ENCODE data around the gene PRF1.

GRCh38 chr10:70563230-70563629, 39.3 kb downstream of the PRF1 start:
- TF ChIP-seq CTCF (IDR thresholded peaks at IDR 0.05; ENCODE audit: low read depth, low read length) (no peak), EZH2phosphoT487 (IDR thresholded peaks at IDR 0.05; ENCODE audit: low read depth) (no peak)
